ENCODE results near the gene CMTM4.

The CMTM4 gene

GRCh38 chr16:66574531-66574930, 122.0 kb downstream of the CMTM4 start:
- no peak overlapping the region for H3K4me2 ChIP-seq (ENCODE audit: low read depth, low read length, poor library complexity, severe bottlenecking)
- H4K20me1 ChIP-seq (ENCODE audit: low read depth, low read length) = no peaks in the 10 kb centered on the region
- H3K9me3 ChIP-seq (ENCODE audit: insufficient read depth, low read length) = no peaks in the 10 kb centered on the region
- TF ChIP-seq CTCF (IDR thresholded peaks at IDR 0.05; ENCODE audit: insufficient read depth, low read length, poor library complexity, severe bottlenecking) = no peak
- no peak for TF ChIP-seq EZH2phosphoT487 (conservative IDR thresholded peaks at IDR 0.05; ENCODE audit: low read length)
- no peaks in the 10 kb centered on the region for H3K79me2 ChIP-seq (ENCODE audit: insufficient read depth, low read length)
- no peaks in the 10 kb centered on the region for H3K9me2 ChIP-seq (replicated peaks; ENCODE audit: insufficient read depth, low read length)
- no peaks in the 10 kb centered on the region for H3K27me3 ChIP-seq (ENCODE audit: low read length)
- H3K4me3 ChIP-seq (ENCODE audit: insufficient read depth, low read length, poor library complexity, severe bottlenecking) = no peak overlapping the region
- H3K27ac ChIP-seq (ENCODE audit: low read depth, low read length) = no peak overlapping the region
- H2AFZ ChIP-seq (ENCODE audit: low read depth, low read length, severe bottlenecking) = no peak overlapping the region
- no peak overlapping the region for H3K9ac ChIP-seq (ENCODE audit: low read length)
- H3F3A ChIP-seq (ENCODE audit: insufficient read depth) = peaks cover 2% of the 10 kb centered on the region; the same call in 1 of the 2 replicates
- H3K36me3 ChIP-seq (ENCODE audit: low read length) = no peaks in the 10 kb centered on the region

- Histone ChIP-seq H4K20me1 (ENCODE audit: low read depth, low read length) (no peaks in the 10 kb centered on the region), H3K79me2 (ENCODE audit: insufficient read depth, low read length) (no peaks in the 10 kb centered on the region), H3K36me3 (ENCODE audit: low read length) (peaks cover 1% of the 10 kb centered on the region; the same call in 1 of the 2 replicates), H3K9me3 (ENCODE audit: insufficient read depth, low read length) (no peaks in the 10 kb centered on the region), H2AFZ (ENCODE audit: low read depth, low read length, severe bottlenecking) (no peak overlapping the region), H3K9ac (ENCODE audit: low read length) (no peak overlapping the region), H3F3A (ENCODE audit: insufficient read depth) (peaks cover 7% of the 10 kb centered on the region; the same call in 1 of the 2 replicates), H3K27ac (ENCODE audit: low read depth, low read length) (no peak overlapping the region), H3K9me2 (replicated peaks; ENCODE audit: insufficient read depth, low read length) (no peaks in the 10 kb centered on the region), H3K4me2 (ENCODE audit: low read depth, low read length, poor library complexity, severe bottlenecking) (no peak overlapping the region), H3K4me3 (ENCODE audit: insufficient read depth, low read length, poor library complexity, severe bottlenecking) (no peak overlapping the region), H3K27me3 (ENCODE audit: low read length) (no peaks in the 10 kb centered on the region)
- TF ChIP-seq CTCF (IDR thresholded peaks at IDR 0.05; ENCODE audit: insufficient read depth, low read length, poor library complexity, severe bottlenecking) (no peak), EZH2phosphoT487 (conservative IDR thresholded peaks at IDR 0.05; ENCODE audit: low read length) (no peak)
These were observed 122.5 kb downstream of the CMTM4 start for GRCh38 chr16:66574081-66574480.

DNA sequence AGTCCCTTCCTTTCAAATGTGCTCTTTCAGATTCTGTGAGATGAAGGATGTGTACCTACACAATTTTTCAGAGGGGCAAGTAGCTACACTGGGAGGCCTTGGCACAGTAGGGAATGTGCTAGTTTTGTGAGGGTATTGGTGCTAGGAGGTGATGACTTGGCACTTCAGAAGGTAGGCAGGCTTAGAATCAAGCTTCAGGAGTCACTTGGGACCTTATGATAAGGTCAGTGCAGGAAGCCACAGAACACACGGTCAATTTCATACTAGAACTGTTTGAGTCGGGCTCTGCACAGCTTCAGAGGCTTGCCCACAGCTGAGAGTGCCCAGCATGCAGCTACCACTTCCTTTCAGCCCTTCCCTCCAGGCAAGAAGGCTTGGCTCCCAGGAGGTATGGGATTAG, 124.2 kb downstream of the CMTM4 start:
- Histone ChIP-seq H3K36me3 (ENCODE audit: low read length) (peaks cover 8% of the 10 kb centered on the region; the same call in 1 of the 2 replicates), H3K9me3 (ENCODE audit: insufficient read depth, low read length) (no peaks in the 10 kb centered on the region), H4K20me1 (ENCODE audit: low read depth, low read length) (no peaks in the 10 kb centered on the region), H3K9ac (ENCODE audit: low read length) (no peak overlapping the region), H2AFZ (ENCODE audit: low read depth, low read length, severe bottlenecking) (no peak overlapping the region), H3K79me2 (ENCODE audit: insufficient read depth, low read length) (no peaks in the 10 kb centered on the region), H3K4me2 (ENCODE audit: low read depth, low read length, poor library complexity, severe bottlenecking) (no peak overlapping the region), H3K27ac (ENCODE audit: low read depth, low read length) (no peak overlapping the region), H3F3A (ENCODE audit: insufficient read depth) (peaks cover 10% of the 10 kb centered on the region; the same call in 1 of the 2 replicates), H3K4me3 (ENCODE audit: insufficient read depth, low read length, poor library complexity, severe bottlenecking) (no peak overlapping the region), H3K9me2 (replicated peaks; ENCODE audit: insufficient read depth, low read length) (no peaks in the 10 kb centered on the region), H3K27me3 (ENCODE audit: low read length) (no peaks in the 10 kb centered on the region)
- no peak for TF ChIP-seq CTCF (IDR thresholded peaks at IDR 0.05; ENCODE audit: insufficient read depth, low read length, poor library complexity, severe bottlenecking)
- TF ChIP-seq EZH2phosphoT487 (conservative IDR thresholded peaks at IDR 0.05; ENCODE audit: low read length) = no peak

Measured in SU-DHL-6 (cell line).